ENCODE measurements around the gene MANSC1.

MANSC1 gene

DNA sequence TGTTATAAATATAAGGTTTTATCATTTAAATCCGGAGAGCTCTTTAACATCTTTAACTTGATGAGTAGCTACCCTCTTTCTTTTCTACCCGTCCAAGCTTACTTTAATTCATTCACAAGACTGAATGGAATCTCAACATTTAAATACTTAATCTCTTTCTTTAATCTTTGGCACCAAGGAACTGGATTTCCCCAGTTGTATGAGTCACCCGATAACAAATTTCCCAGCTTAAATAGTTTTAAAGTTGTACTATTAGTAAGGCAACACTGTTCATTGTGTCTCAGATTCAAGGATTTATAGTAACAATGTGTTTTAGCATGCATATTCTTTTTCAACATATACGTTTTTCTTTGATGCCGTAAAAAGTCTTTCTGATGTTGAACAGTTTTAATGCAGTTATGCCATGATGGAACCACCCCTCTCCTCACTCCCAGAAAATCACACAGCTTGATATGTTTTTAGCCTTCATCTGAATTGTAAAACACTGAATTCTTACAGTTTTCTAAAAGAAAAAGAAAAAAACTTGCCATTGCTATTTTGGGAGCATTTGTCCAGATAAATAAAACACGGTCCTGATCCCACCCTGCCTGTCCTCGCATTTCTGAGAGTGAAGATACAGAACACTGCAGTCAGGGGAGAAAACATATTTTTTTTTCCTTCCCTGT, 67.1 kb downstream of the MANSC1 start:
- TF ChIP-seq EP300 (IDR thresholded peaks at IDR 0.05; ENCODE audit: borderline replicate concordance) = no peak
- TF ChIP-seq, protein P1, sequence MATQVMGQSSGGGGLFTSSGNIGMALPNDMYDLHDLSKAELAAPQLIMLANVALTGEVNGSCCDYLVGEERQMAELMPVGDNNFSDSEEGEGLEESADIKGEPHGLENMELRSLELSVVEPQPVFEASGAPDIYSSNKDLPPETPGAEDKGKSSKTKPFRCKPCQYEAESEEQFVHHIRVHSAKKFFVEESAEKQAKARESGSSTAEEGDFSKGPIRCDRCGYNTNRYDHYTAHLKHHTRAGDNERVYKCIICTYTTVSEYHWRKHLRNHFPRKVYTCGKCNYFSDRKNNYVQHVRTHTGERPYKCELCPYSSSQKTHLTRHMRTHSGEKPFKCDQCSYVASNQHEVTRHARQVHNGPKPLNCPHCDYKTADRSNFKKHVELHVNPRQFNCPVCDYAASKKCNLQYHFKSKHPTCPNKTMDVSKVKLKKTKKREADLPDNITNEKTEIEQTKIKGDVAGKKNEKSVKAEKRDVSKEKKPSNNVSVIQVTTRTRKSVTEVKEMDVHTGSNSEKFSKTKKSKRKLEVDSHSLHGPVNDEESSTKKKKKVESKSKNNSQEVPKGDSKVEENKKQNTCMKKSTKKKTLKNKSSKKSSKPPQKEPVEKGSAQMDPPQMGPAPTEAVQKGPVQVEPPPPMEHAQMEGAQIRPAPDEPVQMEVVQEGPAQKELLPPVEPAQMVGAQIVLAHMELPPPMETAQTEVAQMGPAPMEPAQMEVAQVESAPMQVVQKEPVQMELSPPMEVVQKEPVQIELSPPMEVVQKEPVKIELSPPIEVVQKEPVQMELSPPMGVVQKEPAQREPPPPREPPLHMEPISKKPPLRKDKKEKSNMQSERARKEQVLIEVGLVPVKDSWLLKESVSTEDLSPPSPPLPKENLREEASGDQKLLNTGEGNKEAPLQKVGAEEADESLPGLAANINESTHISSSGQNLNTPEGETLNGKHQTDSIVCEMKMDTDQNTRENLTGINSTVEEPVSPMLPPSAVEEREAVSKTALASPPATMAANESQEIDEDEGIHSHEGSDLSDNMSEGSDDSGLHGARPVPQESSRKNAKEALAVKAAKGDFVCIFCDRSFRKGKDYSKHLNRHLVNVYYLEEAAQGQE (IDR thresholded peaks at IDR 0.05; ENCODE audit: low read depth) = no peak
- TF ChIP-seq RAD21 (IDR thresholded peaks at IDR 0.05; ENCODE audit: low read depth) = no peak
- TF ChIP-seq CREB1 (IDR thresholded peaks at IDR 0.05; ENCODE audit: low read depth) = no peak
- no peak for TF ChIP-seq TCF12 (IDR thresholded peaks at IDR 0.05; ENCODE audit: low read depth)
- TF ChIP-seq YY1 (IDR thresholded peaks at IDR 0.05; ENCODE audit: low read depth) = no peak
- no peak for TF ChIP-seq ZBTB7A (IDR thresholded peaks at IDR 0.05; ENCODE audit: low read depth)

DNA sequence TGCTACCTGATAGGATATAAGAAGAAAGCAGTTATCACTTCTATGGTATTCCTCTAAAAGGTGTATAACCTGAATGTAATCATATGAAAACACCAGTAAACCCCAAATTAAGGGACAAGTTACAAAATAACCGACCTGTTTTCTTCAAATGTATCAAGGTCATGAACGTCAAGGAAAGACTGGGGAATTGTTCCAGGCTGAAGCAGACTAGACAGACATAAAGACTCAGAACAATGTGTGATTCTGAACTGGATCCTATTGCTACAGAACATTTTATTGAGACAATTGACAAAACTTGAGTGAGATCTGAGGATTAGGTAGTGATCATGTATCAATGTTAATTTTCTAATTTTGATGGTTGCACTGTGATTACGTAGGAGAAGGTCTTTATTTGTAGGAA, 67.8 kb downstream of the MANSC1 start:
- TF ChIP-seq YY1 (IDR thresholded peaks at IDR 0.05; ENCODE audit: low read depth) = no peak
- TF ChIP-seq, protein P1 (IDR thresholded peaks at IDR 0.05; ENCODE audit: low read depth) = no peak
- TF ChIP-seq TCF12 (IDR thresholded peaks at IDR 0.05; ENCODE audit: low read depth) = no peak
- TF ChIP-seq CEBPB (IDR thresholded peaks at IDR 0.05) = no peak
- TF ChIP-seq EGR1 (IDR thresholded peaks at IDR 0.05) = no peak
- no peak for TF ChIP-seq FOXM1 (IDR thresholded peaks at IDR 0.05; ENCODE audit: borderline replicate concordance, low read depth)
- TF ChIP-seq, protein P2, sequence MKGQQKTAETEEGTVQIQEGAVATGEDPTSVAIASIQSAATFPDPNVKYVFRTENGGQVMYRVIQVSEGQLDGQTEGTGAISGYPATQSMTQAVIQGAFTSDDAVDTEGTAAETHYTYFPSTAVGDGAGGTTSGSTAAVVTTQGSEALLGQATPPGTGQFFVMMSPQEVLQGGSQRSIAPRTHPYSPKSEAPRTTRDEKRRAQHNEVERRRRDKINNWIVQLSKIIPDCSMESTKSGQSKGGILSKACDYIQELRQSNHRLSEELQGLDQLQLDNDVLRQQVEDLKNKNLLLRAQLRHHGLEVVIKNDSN (IDR thresholded peaks at IDR 0.05) = no peak
- TF ChIP-seq EP300 (IDR thresholded peaks at IDR 0.05; ENCODE audit: borderline replicate concordance) = no peak
- no peak for TF ChIP-seq ZBTB7A (IDR thresholded peaks at IDR 0.05; ENCODE audit: low read depth)
- TF ChIP-seq NFIC (IDR thresholded peaks at IDR 0.05) = no peak
- no peak for TF ChIP-seq RAD21 (IDR thresholded peaks at IDR 0.05; ENCODE audit: low read depth)
- TF ChIP-seq CREB1 (IDR thresholded peaks at IDR 0.05; ENCODE audit: low read depth) = no peak

DNA sequence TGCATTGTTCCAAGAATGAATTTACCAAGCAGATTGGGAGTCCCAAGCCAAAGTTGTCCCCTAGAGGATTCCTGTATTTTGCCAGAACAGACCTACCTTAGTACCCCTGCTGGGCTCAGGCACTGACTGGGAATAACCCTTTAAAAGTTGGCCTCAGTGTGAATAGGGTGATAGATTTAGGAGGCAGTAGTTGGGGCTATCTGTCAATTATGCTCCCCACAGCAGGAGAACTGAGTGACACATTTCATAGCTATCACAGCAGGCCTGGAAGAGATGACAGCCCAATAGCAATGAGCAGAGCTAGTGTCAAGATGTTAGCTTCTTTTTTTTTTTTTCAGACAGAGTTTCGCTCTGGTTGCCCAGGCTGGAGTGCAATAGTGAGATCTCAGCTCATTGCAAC, 68.9 kb downstream of the MANSC1 start:
- TF ChIP-seq CEBPB (IDR thresholded peaks at IDR 0.05) (no peak), ZBTB7A (IDR thresholded peaks at IDR 0.05; ENCODE audit: low read depth) (no peak), TCF12 (IDR thresholded peaks at IDR 0.05; ENCODE audit: low read depth) (no peak), CREB1 (IDR thresholded peaks at IDR 0.05; ENCODE audit: low read depth) (no peak)
- TF ChIP-seq, protein P3, sequence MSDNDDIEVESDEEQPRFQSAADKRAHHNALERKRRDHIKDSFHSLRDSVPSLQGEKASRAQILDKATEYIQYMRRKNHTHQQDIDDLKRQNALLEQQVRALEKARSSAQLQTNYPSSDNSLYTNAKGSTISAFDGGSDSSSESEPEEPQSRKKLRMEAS (IDR thresholded peaks at IDR 0.05) = no peak
- TF ChIP-seq, protein P2 (IDR thresholded peaks at IDR 0.05) = no peak

DNA sequence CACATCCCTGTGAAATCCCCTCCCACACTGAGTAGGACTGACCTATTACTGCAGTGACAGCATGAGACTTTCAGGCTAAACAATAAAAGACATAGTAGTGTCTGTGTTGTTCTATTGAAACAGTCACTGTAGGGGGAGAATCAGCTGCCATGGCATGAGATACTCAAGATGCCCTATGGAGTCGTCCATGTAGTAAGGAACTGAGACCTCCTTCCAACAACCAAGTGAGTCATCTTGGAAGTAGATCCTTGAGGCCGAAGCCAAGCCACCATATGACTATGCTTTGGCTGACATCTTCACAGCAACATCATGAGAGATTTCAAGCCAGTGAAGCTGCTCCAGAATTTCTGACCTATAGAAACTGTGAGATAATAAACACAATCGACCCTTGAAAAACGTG, 71.1 kb downstream of the MANSC1 start:
- TF ChIP-seq, protein P3 (IDR thresholded peaks at IDR 0.05) = no peak
- TF ChIP-seq ZBTB7A (IDR thresholded peaks at IDR 0.05; ENCODE audit: low read depth) (no peak), TEAD4 (IDR thresholded peaks at IDR 0.05) (no peak), EGR1 (IDR thresholded peaks at IDR 0.05) (no peak), RAD21 (IDR thresholded peaks at IDR 0.05; ENCODE audit: low read depth) (no peak), EP300 (IDR thresholded peaks at IDR 0.05; ENCODE audit: borderline replicate concordance) (no peak), FOXM1 (IDR thresholded peaks at IDR 0.05; ENCODE audit: borderline replicate concordance, low read depth) (no peak), CREB1 (IDR thresholded peaks at IDR 0.05; ENCODE audit: low read depth) (no peak), TCF12 (IDR thresholded peaks at IDR 0.05; ENCODE audit: low read depth) (no peak), NFIC (IDR thresholded peaks at IDR 0.05) (no peak), CEBPB (IDR thresholded peaks at IDR 0.05) (no peak), YY1 (IDR thresholded peaks at IDR 0.05; ENCODE audit: low read depth) (no peak), TAF1 (IDR thresholded peaks at IDR 0.05; ENCODE audit: low read depth) (no peak)
- TF ChIP-seq, protein P1 (IDR thresholded peaks at IDR 0.05; ENCODE audit: low read depth) = no peak
- TF ChIP-seq, protein P2 (IDR thresholded peaks at IDR 0.05) = no peak
